GM21619 (cell line): Measurements from ENCODE around the gene FAM180A.
"Not testable (repeated sequence)": the region's sequence is repeated elsewhere in the genome, so short reads cannot be mapped to it uniquely, and the experiment has no call there.

Experiments
- ATAC-seq: cut with Tn5 transposase; IDR thresholded peaks from one replicate; pipeline ENCODE4 v1.9.1; 2021; ENCODE audit not compliant: unreplicated experiment

Gene FAM180A

DNA sequence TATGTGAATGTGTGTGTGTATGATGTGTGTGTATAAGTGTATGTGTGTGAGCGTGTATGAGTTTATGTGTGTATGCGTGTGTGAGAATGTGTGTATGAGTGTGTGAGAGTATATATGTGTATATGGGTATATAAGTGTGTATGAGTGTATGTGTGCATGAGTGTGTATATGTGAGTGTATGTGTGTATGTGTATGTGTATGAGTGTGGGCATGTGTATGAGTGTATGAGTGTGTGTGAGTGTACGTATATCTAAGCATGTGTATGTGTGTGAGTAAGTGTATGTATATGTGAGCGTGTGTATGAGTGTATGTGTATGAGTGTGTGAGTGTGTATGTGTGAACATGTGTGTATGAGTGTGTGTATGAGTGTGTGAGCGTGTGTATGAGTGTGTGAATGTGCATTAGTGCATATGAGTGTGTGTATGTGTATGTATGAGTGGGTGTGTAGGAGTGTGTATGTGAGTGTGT is 33.5 kb downstream of the FAM180A start:
- ATAC-seq: no peak

DNA sequence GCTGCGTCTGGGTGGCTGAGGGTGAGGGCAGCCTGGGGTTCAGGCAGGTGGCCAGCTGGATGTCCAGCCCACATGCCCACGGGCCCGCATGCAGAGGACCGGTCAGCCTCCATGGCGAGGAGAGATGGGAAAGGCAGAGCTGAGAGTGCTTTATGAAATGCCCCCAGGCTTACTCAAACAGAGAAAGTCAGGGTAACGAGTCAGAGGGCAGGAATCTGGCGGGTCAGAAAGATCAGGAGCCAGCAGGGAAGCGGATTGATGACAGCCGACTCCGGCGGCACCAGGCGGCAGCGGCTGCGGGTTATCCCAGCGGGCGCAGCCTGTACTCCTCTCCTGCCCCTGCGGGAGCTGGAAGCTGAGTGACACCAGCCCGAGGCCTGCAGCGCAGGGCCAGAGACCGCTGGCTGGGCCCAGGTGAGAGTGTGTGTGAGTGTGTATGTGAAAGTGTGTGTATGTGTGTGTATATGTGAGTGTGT is 34.0 kb downstream of the FAM180A start:
- ATAC-seq: no peak

DNA sequence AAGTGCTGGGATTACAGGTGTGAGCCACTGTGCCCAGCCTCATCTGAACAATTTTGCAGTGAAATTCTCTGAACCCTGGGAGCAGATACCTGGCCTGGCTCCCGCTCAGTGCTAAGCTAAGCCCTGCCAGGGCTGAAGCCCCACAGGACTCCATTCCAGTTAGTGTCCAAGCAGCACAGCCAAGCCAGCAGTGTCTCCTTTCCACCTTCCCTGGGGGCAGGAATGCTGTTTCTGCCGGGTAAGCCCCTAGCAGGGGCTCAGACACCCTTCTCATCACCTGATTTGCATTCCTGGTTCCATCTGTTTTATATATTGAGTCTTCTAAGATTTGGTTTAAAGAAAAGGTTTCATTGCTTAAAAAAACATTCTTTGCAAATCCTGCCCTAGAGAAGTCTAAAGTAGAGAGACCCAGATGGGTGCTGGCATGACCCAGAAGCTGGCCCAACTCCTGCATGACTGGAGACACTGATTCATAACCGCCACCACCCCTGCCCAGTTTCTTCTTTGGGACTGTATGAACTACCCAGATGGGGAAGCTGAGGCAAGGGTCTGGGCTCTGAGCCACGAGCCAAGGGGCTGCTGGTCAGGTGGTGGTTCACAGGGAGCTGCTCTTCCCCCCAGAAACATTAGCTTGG is 34.7 kb downstream of the FAM180A start:
- ATAC-seq: no peak

DNA sequence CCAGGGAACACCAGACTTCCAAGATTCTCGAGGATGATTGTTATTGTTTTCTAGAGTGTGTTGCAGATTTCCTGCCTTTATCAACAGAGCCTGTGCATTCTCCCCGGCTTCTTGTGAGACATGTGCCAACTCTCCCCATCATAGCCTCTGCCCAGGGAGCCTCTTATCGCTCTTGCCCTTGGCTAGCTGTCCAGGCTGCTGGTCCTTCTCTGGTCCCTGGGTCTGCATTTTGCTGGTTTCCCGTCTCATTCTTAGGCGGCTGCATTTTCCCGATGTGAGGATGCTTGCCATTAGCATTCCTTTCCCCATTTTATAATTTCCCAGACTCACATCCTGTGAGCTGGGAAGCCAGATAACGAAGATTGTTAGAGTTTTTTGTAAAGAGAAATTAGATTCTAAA is 35.8 kb downstream of the FAM180A start:
- no peak for ATAC-seq

GRCh38 chr7:135712182-135712782 is 36.3 kb downstream of the FAM180A start:
- no peak for ATAC-seq

GRCh38 chr7:135711139-135711469 is 37.5 kb downstream of the FAM180A start:
- ATAC-seq: no peak

- ATAC-seq: no peak
Measured at GRCh38 chr7:135710417-135711138, 38.0 kb downstream of the FAM180A start.

DNA sequence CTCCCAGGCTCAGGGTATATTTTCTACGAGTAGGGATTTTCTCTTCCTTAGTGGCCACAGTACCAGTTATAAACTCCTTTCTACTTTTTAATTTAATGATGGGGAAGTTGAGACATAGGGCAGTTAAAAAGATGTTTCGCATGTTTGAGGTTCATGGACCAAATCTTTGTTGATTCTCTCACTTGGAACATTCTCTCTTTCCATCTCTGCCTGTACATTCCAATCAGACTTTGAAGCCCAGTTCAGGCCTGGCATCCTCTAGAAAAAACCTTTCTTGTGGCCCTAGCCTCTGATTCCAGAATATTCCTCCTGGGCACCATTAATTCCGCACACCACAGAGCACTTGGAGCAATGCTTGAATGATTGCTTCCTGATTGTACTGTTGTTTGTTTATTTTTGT is 39.1 kb downstream of the FAM180A start:
- no peak for ATAC-seq

DNA sequence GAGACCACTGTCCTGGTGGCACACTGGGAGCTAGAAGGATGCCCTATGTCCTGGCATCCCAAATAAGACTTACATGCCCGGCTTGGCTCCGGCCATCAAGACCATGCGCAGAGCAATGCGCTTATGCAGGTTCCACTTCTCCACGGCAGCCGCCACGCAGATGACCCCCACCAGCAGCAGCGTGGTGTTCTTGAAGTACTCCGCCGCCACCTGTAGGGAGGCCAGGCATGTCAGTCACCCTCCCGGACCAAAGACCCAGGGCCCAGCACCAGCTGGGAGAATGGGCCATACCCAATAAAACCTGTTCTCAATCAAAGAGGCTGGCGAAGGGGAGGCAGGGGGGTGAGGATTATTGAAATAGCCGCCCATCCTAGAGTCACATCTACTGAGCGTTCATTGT is 40.6 kb downstream of the FAM180A start:
- ATAC-seq: no peak

DNA sequence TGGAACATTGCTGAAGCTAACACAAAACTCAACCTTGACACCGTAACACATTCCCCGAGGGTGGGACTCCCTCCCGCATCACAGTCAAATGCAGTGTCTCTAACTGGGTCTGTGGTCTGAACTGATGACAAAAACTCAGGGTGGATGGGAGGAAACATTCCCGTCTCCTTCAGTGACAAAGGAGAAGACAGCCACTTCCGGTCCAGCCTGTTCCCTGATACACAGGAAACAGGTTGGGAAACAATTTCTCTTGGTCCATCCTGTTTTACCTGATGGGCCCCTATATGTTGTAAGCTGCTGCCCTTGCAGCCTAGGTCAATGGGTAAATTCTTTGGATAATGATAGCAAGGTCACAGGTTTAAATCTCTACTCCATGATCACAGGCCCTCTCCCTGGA is 41.0 kb downstream of the FAM180A start:
- ATAC-seq: no peak

DNA sequence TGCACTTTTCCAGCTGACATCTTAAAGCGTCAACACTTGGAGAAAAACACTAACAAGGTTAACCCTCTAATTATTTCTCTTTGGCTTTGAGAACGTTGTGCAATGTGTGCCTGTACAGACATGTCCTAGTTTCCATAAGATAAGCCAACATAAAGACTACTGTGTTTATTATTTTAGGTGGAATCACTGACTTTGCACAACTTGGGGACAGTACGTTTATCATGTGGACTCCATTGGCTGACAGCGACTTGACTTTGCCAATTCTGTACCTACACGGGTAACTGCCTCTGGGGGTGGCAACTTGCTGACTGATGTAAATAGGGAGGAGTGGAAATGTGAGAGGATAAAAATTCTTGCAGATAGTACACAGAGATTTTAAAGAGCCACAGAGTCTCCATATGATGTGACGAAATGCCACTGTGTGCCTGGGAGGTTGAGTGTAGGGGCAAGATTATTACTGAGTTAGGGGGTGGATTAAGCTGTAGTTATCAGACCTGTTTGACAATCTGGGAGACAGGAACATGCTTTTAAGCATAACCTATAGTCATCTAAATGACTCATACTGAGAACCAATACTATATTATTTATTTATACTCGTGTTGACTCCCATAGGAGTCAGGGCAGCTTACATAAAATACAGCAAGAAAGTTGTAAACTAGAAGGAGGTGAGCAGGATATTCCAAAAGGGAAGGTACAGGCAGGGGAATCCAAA is 41.6 kb downstream of the FAM180A start:
- ATAC-seq: no peak

DNA sequence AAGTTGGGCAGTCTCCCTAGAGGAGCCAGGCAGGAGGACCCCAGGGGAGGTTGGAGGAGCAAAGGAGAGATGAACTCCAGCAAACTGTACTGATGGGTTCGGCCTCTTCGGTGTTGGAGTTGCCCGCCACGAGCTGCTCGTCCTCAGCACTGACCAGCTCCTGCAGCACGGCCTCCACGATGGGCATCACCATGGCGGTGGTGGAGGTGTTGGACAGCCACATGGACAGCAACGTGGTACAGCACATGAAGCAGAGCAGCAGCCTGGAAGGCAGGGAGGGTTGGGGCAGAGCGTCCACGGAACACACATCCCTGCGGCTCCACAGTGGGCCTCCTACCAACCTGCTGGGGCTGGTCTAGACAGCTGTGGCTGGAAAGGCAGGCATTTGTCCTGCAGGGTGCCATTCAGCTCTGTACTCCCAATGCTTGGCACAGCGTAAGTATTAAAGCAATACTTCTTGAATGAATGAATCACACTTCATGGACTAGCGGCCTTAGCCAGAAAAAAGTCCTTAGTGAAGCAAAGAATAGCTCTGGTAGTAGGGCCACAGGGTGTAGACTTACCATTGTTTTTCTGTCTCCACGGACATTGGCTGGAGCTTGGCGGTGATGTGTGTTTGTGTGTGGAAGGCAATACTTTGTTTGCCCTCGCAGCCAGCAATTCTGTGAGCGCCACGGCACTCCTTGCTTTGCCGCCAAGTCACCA is 42.4 kb downstream of the FAM180A start:
- ATAC-seq: no peak

DNA sequence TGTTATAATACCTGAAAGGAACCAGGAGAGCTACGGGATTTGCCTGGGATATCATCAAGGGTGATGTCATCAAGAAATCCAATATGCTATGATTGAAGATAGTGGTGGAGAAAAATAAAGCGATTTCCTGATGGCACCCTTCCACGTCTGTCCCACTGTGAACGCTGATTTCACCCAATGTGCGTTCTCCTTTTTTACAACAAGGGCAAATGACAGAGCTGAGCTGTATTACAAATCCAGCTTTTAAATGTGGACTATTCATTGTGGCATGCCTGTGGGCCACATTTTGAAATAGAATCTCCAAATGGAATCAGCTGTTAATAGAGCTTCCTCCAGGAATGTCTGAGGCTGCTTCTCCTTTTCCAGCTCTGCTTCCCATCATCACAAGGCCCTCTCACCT is 43.9 kb downstream of the FAM180A start:
- ATAC-seq: no peak

DNA sequence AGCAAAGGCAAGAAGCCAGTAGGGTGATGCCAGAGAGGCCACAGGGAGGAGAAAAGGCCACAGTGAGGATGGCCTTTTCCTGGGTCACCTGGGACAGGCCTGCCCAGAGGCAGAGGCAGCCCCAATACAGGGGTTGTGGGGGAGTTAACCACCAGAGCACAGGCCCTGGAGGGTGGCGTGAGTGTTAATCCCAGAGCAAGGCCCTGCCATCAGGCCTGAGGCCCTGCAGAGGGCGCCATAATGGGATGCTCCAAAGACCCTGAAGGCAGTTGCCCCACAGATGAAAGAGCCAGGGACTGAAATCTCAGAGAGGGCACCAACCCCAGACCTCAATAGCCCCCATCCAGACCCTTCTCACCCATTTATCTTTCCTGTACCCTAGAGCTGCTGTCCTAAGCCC is 44.5 kb downstream of the FAM180A start:
- no peak for ATAC-seq

DNA sequence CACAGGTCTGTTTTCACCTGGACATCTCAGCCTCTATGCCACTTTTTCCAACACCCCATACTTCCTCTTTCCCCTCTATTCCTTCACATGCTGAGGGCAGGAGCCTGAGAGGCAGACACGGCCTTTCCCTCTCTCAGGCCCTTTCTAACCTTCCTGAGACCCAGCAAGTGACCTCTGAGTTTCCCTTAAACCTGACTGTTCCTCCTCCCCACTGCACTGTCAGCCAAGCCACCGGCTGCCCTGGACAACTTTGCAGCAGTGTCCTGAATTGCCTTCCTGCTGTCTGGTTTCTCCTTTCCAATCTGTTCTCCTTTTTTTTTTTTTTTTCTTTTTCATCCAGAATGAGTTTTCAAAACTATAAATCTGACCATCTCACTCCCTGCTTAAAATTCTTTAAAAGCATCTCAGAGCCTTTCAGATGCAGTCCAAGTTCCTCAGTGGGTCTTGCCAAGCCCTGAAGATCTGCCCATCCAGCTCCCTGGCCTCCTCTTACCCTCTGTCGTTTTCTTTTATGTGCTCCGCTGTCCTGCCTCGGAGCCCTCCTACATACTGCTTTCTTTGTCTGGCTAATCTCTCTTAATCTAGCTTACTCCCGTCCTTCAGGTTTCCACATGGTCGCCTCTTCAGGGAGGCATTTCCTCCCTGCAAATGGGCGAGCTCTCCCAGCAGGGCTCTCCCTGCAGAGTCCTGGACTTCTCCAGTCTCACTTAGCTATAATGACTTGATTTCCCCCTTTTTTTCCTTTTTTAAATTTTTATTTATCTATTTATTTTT is 51.1 kb downstream of the FAM180A start:
- no peak for ATAC-seq

GRCh38 chr7:135693558-135693957 is 55.1 kb downstream of the FAM180A start:
- no peak for ATAC-seq

GRCh38 chr7:135692606-135693005 is 56.0 kb downstream of the FAM180A start:
- not testable (repeated sequence) for ATAC-seq

DNA sequence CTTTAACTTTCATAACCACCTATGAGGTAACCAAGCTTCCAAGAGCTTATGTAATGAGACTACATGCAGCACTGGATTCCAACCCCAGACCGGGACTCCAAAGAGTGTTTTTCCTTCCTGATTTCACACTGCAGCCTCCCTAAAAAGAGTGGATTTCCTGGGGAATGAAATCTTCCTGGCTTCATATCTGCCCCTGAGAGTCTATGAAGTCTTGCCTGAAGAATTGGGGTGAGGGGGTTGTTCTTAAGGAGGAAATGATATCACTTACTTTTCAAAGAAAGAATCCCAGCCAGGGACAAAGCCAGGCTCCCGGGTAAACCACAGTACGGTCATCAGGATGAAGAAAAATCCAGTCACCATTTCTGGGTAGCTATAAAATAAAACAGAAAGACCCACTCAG is 56.6 kb downstream of the FAM180A start:
- no peak for ATAC-seq

DNA sequence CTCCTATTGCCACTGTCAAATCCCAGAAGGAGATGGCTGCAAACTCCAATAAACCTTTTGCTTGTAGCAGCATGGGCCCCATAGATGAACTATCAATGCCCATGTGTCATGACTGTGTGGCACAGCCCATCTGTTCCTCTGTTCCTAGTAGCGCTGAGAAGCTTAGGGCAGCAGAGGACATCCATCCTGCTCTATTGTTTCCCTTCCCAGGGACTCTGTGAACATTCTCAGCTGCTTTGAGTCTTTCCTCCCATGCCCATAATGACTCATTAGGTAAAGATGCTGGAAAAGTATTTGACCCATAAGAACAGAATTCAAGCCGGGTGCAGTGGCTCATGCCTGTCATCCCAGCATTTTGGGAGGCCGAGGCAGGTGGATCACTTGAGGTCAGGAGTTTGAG is 58.0 kb downstream of the FAM180A start:
- no peak for ATAC-seq

DNA sequence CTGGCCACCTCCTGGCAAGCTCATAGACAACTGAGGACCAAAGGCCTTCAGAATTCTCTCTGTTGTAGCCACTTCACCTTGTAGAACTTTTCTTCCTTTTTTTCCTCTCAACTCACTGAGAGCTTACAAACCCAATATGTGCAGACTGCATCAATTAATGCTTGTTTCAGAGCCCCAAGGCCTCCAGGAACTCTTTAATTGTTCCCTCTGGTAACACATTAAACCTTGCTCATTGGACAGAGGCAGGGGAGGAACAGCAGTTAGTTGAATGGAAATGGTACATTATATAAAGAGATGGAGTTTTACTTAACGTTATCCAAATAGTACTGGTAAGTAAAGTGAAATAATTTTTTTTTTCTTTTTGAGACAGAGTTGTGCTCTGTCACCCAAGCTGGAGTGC is 61.1 kb downstream of the FAM180A start:
- ATAC-seq: no peak
